ENCODE measurements around the gene ZSCAN29.

- no peak for TF ChIP-seq CTCF (IDR thresholded peaks at IDR 0.05; ENCODE audit: low read length)
- TF ChIP-seq EZH2 (IDR thresholded peaks at IDR 0.05; ENCODE audit: borderline replicate concordance, low read length), result no peak
Observed at GRCh38 chr15:43410572-43411214, 39.9 kb upstream of the ZSCAN29 start.
